Natural killer cell (primary cell): ENCODE measurements around the gene HELLS. TPM values are rescaled to one million over a fixed set of nuclear protein-coding genes. Genes with fewer than 3 reads are reported as not detected.

Experiments used
- ATAC-seq, 3 donors: fragments of 150-1000 bp in 2 of 3; fragments of 200-7000 bp in 1 of 3; cut with Tn5 transposase; 1 replicate in 1 of 3; 2 replicates in 2 of 3; pipeline ENCODE4 v1.10.0; 2021; ENCODE audit warnings: mild to moderate bottlenecking in 2 of 3, moderate library complexity in 2 of 3
- DNase-seq, 2 donors: peaks; one replicate each; pipeline versions ENCODE4 v3.0.0 to v3.0.0-alpha.2; 2013 to 2021; ENCODE audit warnings: mixed read lengths in 1 of 2
- H3K27ac ChIP-seq: one replicate; pipeline ENCODE4 v1.5.1; 2013; ENCODE audit warnings: mild to moderate bottlenecking, low read length
- H3K27me3 ChIP-seq: one replicate; pipeline ENCODE4 v1.6.1; 2013; ENCODE audit warnings: low read length; ENCODE audit not compliant: control insufficient read depth, insufficient read depth
- H3K36me3 ChIP-seq: one replicate; pipeline ENCODE4 v1.6.1; 2013; ENCODE audit warnings: low read length; ENCODE audit not compliant: control insufficient read depth, insufficient read depth
- H3K4me1 ChIP-seq: one replicate; pipeline ENCODE4 v1.6.1; 2013; ENCODE audit warnings: low read length; ENCODE audit not compliant: control insufficient read depth, insufficient read depth
- H3K4me3 ChIP-seq: one replicate; pipeline ENCODE4 v1.5.1; 2013; ENCODE audit warnings: low read length
- H3K9me3 ChIP-seq: one replicate; pipeline ENCODE4 v1.6.1; 2013; ENCODE audit warnings: low read length; ENCODE audit not compliant: control insufficient read depth, insufficient read depth
- H3K27ac Mint-ChIP-seq, 2 donors: one replicate each; pipeline ENCODE4 v1.8.0; 2022; ENCODE audit warnings: mild to moderate bottlenecking in 2 of 2, mixed read lengths in 2 of 2, moderate library complexity in 1 of 2
- H3K27me3 Mint-ChIP-seq, 2 donors: one replicate each; pipeline ENCODE4 v1.8.0; 2022; ENCODE audit warnings: low read depth in 2 of 2, mixed read lengths in 2 of 2
- H3K36me3 Mint-ChIP-seq: one replicate; pipeline ENCODE4 v1.8.0; 2022; ENCODE audit warnings: mixed read lengths
- H3K4me1 Mint-ChIP-seq, 2 donors: one replicate each; pipeline ENCODE4 v1.8.0; 2022; ENCODE audit warnings: mixed read lengths in 2 of 2
- H3K4me3 Mint-ChIP-seq: one replicate; pipeline ENCODE4 v1.8.0; 2022; ENCODE audit warnings: mild to moderate bottlenecking, moderate library complexity, mixed read lengths
- H3K9me3 Mint-ChIP-seq, 2 donors: one replicate each; pipeline ENCODE4 v1.8.0; 2022; ENCODE audit warnings: mixed read lengths in 2 of 2
- WGBS: methylation state at CpG from one replicate; pipeline ENCODE4 v1.1.7; 2013; ENCODE audit warnings: missing lambda C conversion rate; ENCODE audit not compliant: insufficient coverage; 5-methylcytosine and 5-hydroxymethylcytosine counted together
- intact Hi-C: fragments of 100-400 bp; cut with micrococcal nuclease; formaldehyde crosslinking; loops from one replicate; pipeline ENCODE4 v1.14.2; 2022
- total RNA-seq, 4 donors: library from RNA; stranded (reverse); fragments of 120-200 nt in 1 of 4; gene quantifications; one replicate each; pipeline versions ENCODE4 v1.2.3 to v1.2.4, GENCODE V29; 2013 to 2022
- TF ChIP-seq, protein P1 (sequence below): fragments of 200-600 bp; IDR thresholded peaks from one replicate; pipeline ENCODE4 v1.8.0; 2022; ENCODE audit warnings: antibody characterized with exemption

The HELLS gene
- total RNA-seq: 10 to 100 TPM in 2 of 3 donors, 1 to 10 TPM in 1; 9.4 to 10.4 (median 10.2) TPM
- total RNA-seq (2013): 19.4 TPM

DNA sequence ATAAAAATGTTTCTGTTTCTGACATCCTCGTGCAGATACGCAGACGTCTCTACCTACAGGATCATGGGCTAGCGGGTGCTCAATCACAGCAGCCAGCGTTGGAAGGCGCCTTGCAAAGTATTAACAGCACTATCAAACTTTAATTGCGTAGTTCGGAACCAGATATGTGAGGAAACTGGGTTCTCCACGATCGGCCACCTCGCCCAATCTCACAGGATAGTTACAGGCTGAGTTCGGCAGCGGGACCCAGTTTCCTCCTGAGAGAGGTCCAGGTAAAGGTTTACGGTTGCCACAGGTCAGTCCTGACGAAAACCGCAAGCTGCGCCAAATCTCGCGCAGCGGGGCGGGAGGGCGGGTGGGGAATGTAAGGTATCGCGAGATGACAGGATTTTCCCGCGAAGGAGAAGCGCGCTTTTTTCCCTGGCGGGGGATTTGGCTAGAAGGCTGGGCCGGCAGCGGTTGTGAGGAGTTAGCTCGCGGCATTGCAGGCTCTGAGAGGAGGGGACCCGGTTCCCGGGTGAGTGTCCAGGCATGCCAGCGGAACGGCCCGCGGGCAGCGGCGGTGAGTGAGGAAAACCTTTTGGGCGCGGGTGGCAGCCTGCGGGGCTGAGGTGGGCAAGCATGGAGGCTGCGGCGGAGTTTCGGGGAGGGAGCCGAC lies at the start of gene HELLS:
HELLS (plus strand) TSS at position 398 of the 658 bp plus-strand sequence; CDS start at position 532, 134 bp downstream.
- peak within 1 kb of the TSS; percentile 49 for H3K27ac ChIP-seq
- peak within 1 kb of the TSS; percentile 86 for H3K4me3 ChIP-seq
- peak within 1 kb of the TSS; percentile 76 to 93 for H3K27ac Mint-ChIP-seq
- ATAC-seq (peak; percentile 69 to 76 (median 69)), DNase-seq (peak; percentile 33 to 85)
- H3K36me3 ChIP-seq: no peaks in the 10 kb centered on the region
- no peaks in the 10 kb centered on the region for H3K27me3 ChIP-seq
- intact Hi-C loops: no loop called here
- no peaks in the 10 kb centered on the region for H3K36me3 Mint-ChIP-seq
- peaks cover 0 to 2% of the 10 kb centered on the region in 2 donors for H3K27me3 Mint-ChIP-seq
- H3K4me1 ChIP-seq: peaks cover 19% of the 10 kb centered on the region
- WGBS: under 1% methylated on average over 48 of the region's 48 CpGs
- peak within 1 kb of the TSS; percentile 98 for H3K4me3 Mint-ChIP-seq
- no peaks in the 10 kb centered on the region for H3K9me3 ChIP-seq
- peaks cover 24 to 29% of the 10 kb centered on the region in 2 donors for H3K4me1 Mint-ChIP-seq
- H3K9me3 Mint-ChIP-seq: no peaks in the 10 kb centered on the region
- TF ChIP-seq, protein P1, sequence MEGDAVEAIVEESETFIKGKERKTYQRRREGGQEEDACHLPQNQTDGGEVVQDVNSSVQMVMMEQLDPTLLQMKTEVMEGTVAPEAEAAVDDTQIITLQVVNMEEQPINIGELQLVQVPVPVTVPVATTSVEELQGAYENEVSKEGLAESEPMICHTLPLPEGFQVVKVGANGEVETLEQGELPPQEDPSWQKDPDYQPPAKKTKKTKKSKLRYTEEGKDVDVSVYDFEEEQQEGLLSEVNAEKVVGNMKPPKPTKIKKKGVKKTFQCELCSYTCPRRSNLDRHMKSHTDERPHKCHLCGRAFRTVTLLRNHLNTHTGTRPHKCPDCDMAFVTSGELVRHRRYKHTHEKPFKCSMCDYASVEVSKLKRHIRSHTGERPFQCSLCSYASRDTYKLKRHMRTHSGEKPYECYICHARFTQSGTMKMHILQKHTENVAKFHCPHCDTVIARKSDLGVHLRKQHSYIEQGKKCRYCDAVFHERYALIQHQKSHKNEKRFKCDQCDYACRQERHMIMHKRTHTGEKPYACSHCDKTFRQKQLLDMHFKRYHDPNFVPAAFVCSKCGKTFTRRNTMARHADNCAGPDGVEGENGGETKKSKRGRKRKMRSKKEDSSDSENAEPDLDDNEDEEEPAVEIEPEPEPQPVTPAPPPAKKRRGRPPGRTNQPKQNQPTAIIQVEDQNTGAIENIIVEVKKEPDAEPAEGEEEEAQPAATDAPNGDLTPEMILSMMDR: no peak

DNA sequence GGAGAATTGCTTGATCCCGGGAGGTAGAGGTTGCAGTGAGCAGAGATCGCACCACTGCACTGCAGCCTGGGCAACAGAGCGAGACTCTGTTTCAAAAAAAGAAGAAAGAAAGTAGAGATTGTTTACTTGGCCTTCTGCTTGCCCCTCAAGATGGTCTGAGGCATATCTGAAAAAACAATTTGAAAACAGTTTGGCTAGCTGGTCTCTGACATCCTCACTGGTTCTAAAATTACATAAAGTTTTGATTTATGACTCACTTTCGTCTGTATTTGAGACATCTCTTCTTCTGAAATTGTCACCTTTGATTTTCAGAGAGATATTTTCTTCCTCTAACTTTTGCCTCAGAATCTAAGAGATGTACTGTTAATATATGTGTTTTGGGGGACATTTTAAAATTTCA lies 49.6 kb upstream of the HELLS start:
- Mint-ChIP-seq H3K4me1 (no peaks in the 10 kb centered on the region), H3K36me3 (no peaks in the 10 kb centered on the region), H3K27me3 (no peaks in the 10 kb centered on the region), H3K9me3 (no peaks in the 10 kb centered on the region), H3K4me3 (no peak overlapping the region), H3K27ac (no peak overlapping the region)
- intact Hi-C loops: no loop called here
- WGBS: 82% methylated on average over 3 of the region's 4 CpGs
- TF ChIP-seq, protein P1: no peak
- H3K4me1 ChIP-seq: no peaks in the 10 kb centered on the region
- ATAC-seq (no peak), DNase-seq (no peak)
- H3K27ac ChIP-seq: no peak overlapping the region
- H3K36me3 ChIP-seq: no peaks in the 10 kb centered on the region
- H3K27me3 ChIP-seq: no peaks in the 10 kb centered on the region
- no peak overlapping the region for H3K4me3 ChIP-seq
- no peaks in the 10 kb centered on the region for H3K9me3 ChIP-seq

DNA sequence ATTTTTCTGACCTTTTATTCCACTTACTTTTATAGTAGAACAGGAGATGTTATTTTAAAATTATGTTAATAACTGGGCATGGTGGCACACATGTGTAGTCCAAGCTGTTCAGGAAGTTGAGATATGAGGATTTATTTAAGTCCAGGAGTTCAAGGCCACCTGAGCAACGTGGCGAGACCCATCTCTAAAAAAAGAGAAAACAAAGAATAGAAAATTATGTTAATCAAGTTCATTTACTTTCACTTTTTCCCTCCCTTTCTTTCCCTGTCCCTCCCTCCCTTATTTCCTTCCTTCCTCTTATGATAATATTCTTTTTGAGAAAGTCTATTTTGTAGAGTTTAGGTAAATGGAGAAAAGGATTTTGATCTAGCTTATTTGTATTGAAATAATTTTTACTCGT lies 48.9 kb upstream of the HELLS start:
- H3K4me1 Mint-ChIP-seq: no peaks in the 10 kb centered on the region
- no peaks in the 10 kb centered on the region for H3K27me3 ChIP-seq
- H3K27ac Mint-ChIP-seq: no peak overlapping the region
- 55% methylated on average over 2 of the region's 3 CpGs for WGBS
- DNase-seq (no peak), ATAC-seq (no peak)
- no peak overlapping the region for H3K4me3 ChIP-seq
- no peaks in the 10 kb centered on the region for H3K9me3 Mint-ChIP-seq
- no peaks in the 10 kb centered on the region for H3K9me3 ChIP-seq
- H3K27me3 Mint-ChIP-seq: no peaks in the 10 kb centered on the region
- H3K27ac ChIP-seq: no peak overlapping the region
- H3K36me3 Mint-ChIP-seq: no peaks in the 10 kb centered on the region
- TF ChIP-seq, protein P1: no peak
- no peaks in the 10 kb centered on the region for H3K36me3 ChIP-seq
- H3K4me3 Mint-ChIP-seq: no peak overlapping the region
- intact Hi-C loops: no loop called here
- H3K4me1 ChIP-seq: no peaks in the 10 kb centered on the region

DNA sequence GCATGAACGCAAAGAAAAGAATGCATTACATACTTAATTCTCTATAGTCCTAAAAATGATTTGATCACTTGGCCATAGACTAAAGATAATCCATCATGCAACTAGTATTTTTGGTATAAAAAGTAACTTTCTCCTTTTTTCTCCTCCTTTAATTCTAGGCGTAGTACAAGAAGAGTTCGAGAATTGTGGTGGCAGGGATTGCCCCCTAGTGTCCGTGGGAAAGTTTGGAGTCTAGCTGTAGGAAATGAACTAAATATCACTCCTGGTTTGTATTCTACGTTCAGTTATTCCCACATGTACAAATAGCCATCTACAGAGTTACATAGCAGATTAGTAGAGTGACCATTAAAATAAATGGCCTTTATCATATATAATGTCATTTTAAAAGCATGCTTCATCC lies 45.5 kb upstream of the HELLS start:
- TF ChIP-seq, protein P1: no peak
- Mint-ChIP-seq H3K36me3 (no peaks in the 10 kb centered on the region), H3K4me3 (no peak overlapping the region), H3K27ac (no peak overlapping the region), H3K4me1 (no peaks in the 10 kb centered on the region), H3K27me3 (no peaks in the 10 kb centered on the region), H3K9me3 (no peaks in the 10 kb centered on the region)
- DNase-seq (no peak), ATAC-seq (no peak)
- 100% methylated on average over 1 of the region's 5 CpGs for WGBS
- Histone ChIP-seq H3K4me1 (no peaks in the 10 kb centered on the region), H3K36me3 (no peaks in the 10 kb centered on the region), H3K4me3 (no peak overlapping the region), H3K27me3 (no peaks in the 10 kb centered on the region), H3K9me3 (no peaks in the 10 kb centered on the region), H3K27ac (no peak overlapping the region)
- intact Hi-C loops: no loop called here
